ENCODE measurements around the gene TNK2. TPM values are rescaled to one million over a fixed set of nuclear protein-coding genes. Genes with fewer than 3 reads are reported as not detected.

TNK2 gene
- polyA plus RNA-seq, 3 donors, result 0.84 to 131 (median 1.8) TPM

GRCh38 chr3:195853996-195854395, 54.4 kb downstream of the TNK2 start:
- Histone ChIP-seq H3K9ac (ENCODE audit: insufficient read depth, low read length, poor library complexity, severe bottlenecking) (no peak overlapping the region), H3K4me1 (ENCODE audit: control insufficient read depth in 1 of 2, insufficient read depth in 2 of 2, low read length in 2 of 2) (peaks cover 0 to 6% of the 10 kb centered on the region in 2 donors), H3K27ac (ENCODE audit: low read depth in 1 of 2, low read length in 2 of 2) (no peak overlapping the region), H3K79me2 (ENCODE audit: insufficient read depth, low read length) (no peaks in the 10 kb centered on the region), H3K4me2 (replicated peaks; ENCODE audit: extremely low read depth, low read length, poor library complexity, severe bottlenecking) (no peak overlapping the region), H3K36me3 (replicated peaks in 1 of 2; ENCODE audit: control insufficient read depth in 1 of 2, insufficient read depth in 2 of 2, low read length in 2 of 2) (no peaks in the 10 kb centered on the region), H2AFZ (ENCODE audit: insufficient read depth, low read depth, low read length, poor library complexity, severe bottlenecking) (no peak overlapping the region), H4K20me1 (ENCODE audit: insufficient read depth, low read length) (no peaks in the 10 kb centered on the region), H3K4me3 (replicated peaks in 1 of 3; ENCODE audit: low read depth in 2 of 3, low read length in 3 of 3) (no peak overlapping the region), H3K27me3 (ENCODE audit: control insufficient read depth in 2 of 2, insufficient read depth in 2 of 2, low read length in 2 of 2) (peaks cover 2 to 22% of the 10 kb centered on the region in 2 donors), H3K9me3 (replicated peaks in 1 of 2; ENCODE audit: control insufficient read depth in 1 of 2, insufficient read depth in 1 of 2, low read length in 2 of 2) (no peaks in the 10 kb centered on the region)
- Mint-ChIP-seq H3K27ac (no peak overlapping the region), H3K4me3 (no peak overlapping the region), H3K27me3 (ENCODE audit: low read depth in 3 of 3) (peaks cover 24 to 33% (median 28%) of the 10 kb centered on the region in 3 donors), H3K9me3 (peaks cover 0 to 3% (median 0%) of the 10 kb centered on the region in 7 donors), H3K36me3 (no peaks in the 10 kb centered on the region), H3K4me1 (peaks cover 13% of the 10 kb centered on the region)
- intact Hi-C loops (cut with micrococcal nuclease), result no loop called here
- DNase-seq, result no peak
- WGBS (ENCODE audit: insufficient coverage), result 49% methylated on average over 7 of the region's 14 CpGs
- no peak for TF ChIP-seq CTCF (IDR thresholded peaks at IDR 0.05)

GRCh38 chr3:195853036-195853435, 55.3 kb downstream of the TNK2 start:
- peaks cover 0 to 3% (median 0%) of the 10 kb centered on the region in 7 donors for H3K9me3 Mint-ChIP-seq
- H3K4me3 ChIP-seq (replicated peaks in 1 of 3; ENCODE audit: low read depth in 2 of 3, low read length in 3 of 3), result no peak overlapping the region
- no peak overlapping the region for H3K4me3 Mint-ChIP-seq
- 94% methylated on average over 20 of the region's 20 CpGs for WGBS (ENCODE audit: insufficient coverage)
- peaks cover 24 to 31% (median 28%) of the 10 kb centered on the region in 3 donors for H3K27me3 Mint-ChIP-seq (ENCODE audit: low read depth in 3 of 3)
- H3K79me2 ChIP-seq (ENCODE audit: insufficient read depth, low read length), result no peaks in the 10 kb centered on the region
- peaks cover 13% of the 10 kb centered on the region for H3K4me1 Mint-ChIP-seq
- H4K20me1 ChIP-seq (ENCODE audit: insufficient read depth, low read length), result no peaks in the 10 kb centered on the region
- peaks cover 0 to 6% of the 10 kb centered on the region in 2 donors for H3K4me1 ChIP-seq (ENCODE audit: control insufficient read depth in 1 of 2, insufficient read depth in 2 of 2, low read length in 2 of 2)
- no peaks in the 10 kb centered on the region for H3K36me3 Mint-ChIP-seq
- H3K9me3 ChIP-seq (replicated peaks in 1 of 2; ENCODE audit: control insufficient read depth in 1 of 2, insufficient read depth in 1 of 2, low read length in 2 of 2), result no peaks in the 10 kb centered on the region
- H3K9ac ChIP-seq (ENCODE audit: insufficient read depth, low read length, poor library complexity, severe bottlenecking), result no peak overlapping the region
- no peak overlapping the region for H3K4me2 ChIP-seq (replicated peaks; ENCODE audit: extremely low read depth, low read length, poor library complexity, severe bottlenecking)
- no peak overlapping the region for H3K27ac Mint-ChIP-seq
- DNase-seq, result no peak
- intact Hi-C loops (cut with micrococcal nuclease), result no loop called here
- TF ChIP-seq CTCF (IDR thresholded peaks at IDR 0.05), result no peak
- no peak overlapping the region for H2AFZ ChIP-seq (ENCODE audit: insufficient read depth, low read depth, low read length, poor library complexity, severe bottlenecking)
- H3K27ac ChIP-seq (ENCODE audit: low read depth in 1 of 2, low read length in 2 of 2), result no peak overlapping the region
- H3K36me3 ChIP-seq (replicated peaks in 1 of 2; ENCODE audit: control insufficient read depth in 1 of 2, insufficient read depth in 2 of 2, low read length in 2 of 2), result no peaks in the 10 kb centered on the region
- H3K27me3 ChIP-seq (ENCODE audit: control insufficient read depth in 2 of 2, insufficient read depth in 2 of 2, low read length in 2 of 2), result peaks cover 2 to 22% of the 10 kb centered on the region in 2 donors

Data from CD14-positive monocyte (primary cell).